ENCODE data around the gene CBLN1. TPM values are rescaled to one million over a fixed set of nuclear protein-coding genes. Genes with fewer than 3 reads are reported as not detected.

The CBLN1 gene
- total RNA-seq, 1 donor from 2014 or later = 0.11 TPM

GRCh38 chr16:49312389-49312985, 30.8 kb upstream of the CBLN1 start:
- Mint-ChIP-seq H3K4me3 (ENCODE audit: unreplicated experiment) (no peak overlapping the region), H3K27me3 (ENCODE audit: low read depth, unreplicated experiment) (peaks cover 3% of the 10 kb centered on the region), H3K9me3 (ENCODE audit: unreplicated experiment) (no peaks in the 10 kb centered on the region), H3K27ac (ENCODE audit: unreplicated experiment) (no peak overlapping the region), H3K36me3 (ENCODE audit: low read depth, unreplicated experiment) (no peaks in the 10 kb centered on the region), H3K4me1 (ENCODE audit: low read depth, unreplicated experiment) (no peaks in the 10 kb centered on the region)
- Histone ChIP-seq H2AFZ (ENCODE audit: low read depth, low read length) (no peak overlapping the region), H3K79me2 (ENCODE audit: insufficient read depth, low read length) (no peaks in the 10 kb centered on the region), H3K27me3 (ENCODE audit: insufficient read depth, low read length) (no peaks in the 10 kb centered on the region), H3K4me3 (ENCODE audit: insufficient read depth, low read depth, low read length) (no peak overlapping the region), H3K4me2 (ENCODE audit: low read length) (no peak overlapping the region), H3K9ac (ENCODE audit: low read length) (no peak overlapping the region), H3K36me3 (ENCODE audit: insufficient read depth, low read length) (no peaks in the 10 kb centered on the region), H3K9me3 (ENCODE audit: insufficient read depth, low read depth, low read length) (no peaks in the 10 kb centered on the region), H3K27ac (ENCODE audit: low read depth, low read length) (no peak overlapping the region), H4K20me1 (ENCODE audit: insufficient read depth, low read length) (no peaks in the 10 kb centered on the region), H3K4me1 (ENCODE audit: insufficient read depth, low read length) (no peaks in the 10 kb centered on the region)
- DNase-seq (ENCODE audit: low read depth) (no peak), FAIRE-seq (no peak)
- TF ChIP-seq CTCF (IDR thresholded peaks at IDR 0.05; ENCODE audit: insufficient read depth, low read depth, low read length) (no peak), EZH2 (IDR thresholded peaks at IDR 0.05; ENCODE audit: insufficient read depth, low read length) (no peak)

DNA sequence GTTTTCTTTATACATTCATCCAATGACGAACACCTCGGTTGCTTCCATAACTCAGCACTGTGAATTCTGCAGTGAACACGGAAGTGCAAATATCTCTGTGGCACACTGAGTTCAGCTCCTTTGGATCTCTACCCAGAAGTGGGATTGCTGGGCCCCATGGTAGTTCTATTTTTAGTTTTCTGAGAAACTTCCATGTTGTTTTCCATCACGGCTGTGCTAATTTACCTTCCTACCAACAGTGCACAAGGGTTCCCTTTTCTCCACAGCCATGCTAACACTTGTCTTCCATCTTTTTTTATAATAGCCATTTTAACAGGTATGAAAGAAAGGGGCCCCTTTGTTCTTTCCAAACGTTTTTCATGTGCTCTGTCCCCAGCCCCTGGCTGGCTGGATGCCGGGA, 30.2 kb upstream of the CBLN1 start:
- Mint-ChIP-seq H3K36me3 (ENCODE audit: low read depth, unreplicated experiment) (no peaks in the 10 kb centered on the region), H3K9me3 (ENCODE audit: unreplicated experiment) (no peaks in the 10 kb centered on the region)

More for the DNA sequence above, 30.2 kb upstream of the CBLN1 start:
- no peaks in the 10 kb centered on the region for H3K27me3 ChIP-seq (ENCODE audit: insufficient read depth, low read length)
- H3K27ac ChIP-seq (ENCODE audit: low read depth, low read length) = no peak overlapping the region
- no peaks in the 10 kb centered on the region for H3K9me3 ChIP-seq (ENCODE audit: insufficient read depth, low read depth, low read length)
- H2AFZ ChIP-seq (ENCODE audit: low read depth, low read length) = no peak overlapping the region
- H3K36me3 ChIP-seq (ENCODE audit: insufficient read depth, low read length) = no peaks in the 10 kb centered on the region
- FAIRE-seq (no peak), DNase-seq (ENCODE audit: low read depth) (no peak)
- H3K4me3 Mint-ChIP-seq (ENCODE audit: unreplicated experiment) = no peak overlapping the region
- H3K27ac Mint-ChIP-seq (ENCODE audit: unreplicated experiment) = no peak overlapping the region
- H3K4me1 Mint-ChIP-seq (ENCODE audit: low read depth, unreplicated experiment) = peaks cover 2% of the 10 kb centered on the region
- no peak overlapping the region for H3K9ac ChIP-seq (ENCODE audit: low read length)
- H3K4me3 ChIP-seq (ENCODE audit: insufficient read depth, low read depth, low read length) = no peak overlapping the region
- peaks cover 3% of the 10 kb centered on the region for H3K27me3 Mint-ChIP-seq (ENCODE audit: low read depth, unreplicated experiment)
- H3K79me2 ChIP-seq (ENCODE audit: insufficient read depth, low read length) = no peaks in the 10 kb centered on the region
- no peaks in the 10 kb centered on the region for H3K4me1 ChIP-seq (ENCODE audit: insufficient read depth, low read length)
- no peaks in the 10 kb centered on the region for H4K20me1 ChIP-seq (ENCODE audit: insufficient read depth, low read length)
- TF ChIP-seq EZH2 (IDR thresholded peaks at IDR 0.05; ENCODE audit: insufficient read depth, low read length) (no peak), CTCF (IDR thresholded peaks at IDR 0.05; ENCODE audit: insufficient read depth, low read depth, low read length) (no peak)
- no peak overlapping the region for H3K4me2 ChIP-seq (ENCODE audit: low read length)
